Mucosa of descending colon (tissue), 3 donors: ENCODE measurements around the gene BACH2. TPM values are rescaled to one million over a fixed set of nuclear protein-coding genes. Genes with fewer than 3 reads are reported as not detected.

Source experiments
- ATAC-seq: fragments of 200-7000 bp; cut with Tn5 transposase; one replicate; pipeline ENCODE4 v1.9.1; 2020; ENCODE audit warnings: mild to moderate bottlenecking, moderate library complexity
- DNase-seq, 3 donors: peaks; one replicate each; pipeline ENCODE4 v3.0.0-alpha.2; 2020
- H3K36me3 ChIP-seq: fragments of 200-600 bp; one replicate; pipeline ENCODE4 v1.8.0; 2021; ENCODE audit warnings: low read depth, mild to moderate bottlenecking
- H3K4me1 ChIP-seq: fragments of 200-600 bp; one replicate; pipeline ENCODE4 v1.8.0; 2021; ENCODE audit warnings: low read depth, mild to moderate bottlenecking
- H3K4me3 ChIP-seq: fragments of 200-600 bp; one replicate; pipeline ENCODE4 v1.8.0; 2021; ENCODE audit warnings: mild to moderate bottlenecking
- H3K9me3 ChIP-seq: fragments of 200-600 bp; one replicate; pipeline ENCODE4 v1.8.0; 2021; ENCODE audit warnings: mild to moderate bottlenecking
- intact Hi-C, 2 donors: fragments of 100-400 bp; cut with DNase I in 1 of 2; cut with micrococcal nuclease in 1 of 2; formaldehyde crosslinking; loops; one replicate each; pipeline versions ENCODE4 v1.11.0 to v1.11.1; 2022; cut with DNase I, micrococcal nuclease
- total RNA-seq, 3 donors: library from RNA; stranded (reverse); fragmentation: NEBNext Ultra II Directional in 2 of 3; extraction: Animal tissue kit (Norgen Biotek cat#: 25700) in 2 of 3; gene quantifications; one replicate each; pipeline versions ENCODE4 v1.2.1 to v1.2.4, GENCODE V29; 2021 to 2023
- TF ChIP-seq, protein P1 (sequence below): fragments of 200-600 bp; IDR thresholded peaks from one replicate; pipeline ENCODE4 v1.8.0; 2022; ENCODE audit warnings: antibody characterized with exemption, mild to moderate bottlenecking
- donor health status: DM: no; HTN: no; CAD: no; lungs with moderate emphysema.
- donor health status: DM: no; HTN: no; CAD: no.
- donor health status: DM: no; HTN: yes; CAD: no.

The BACH2 gene
- total RNA-seq, 3 donors from 2014 or later = 0.96 to 1.6 (median 1.2) TPM

DNA sequence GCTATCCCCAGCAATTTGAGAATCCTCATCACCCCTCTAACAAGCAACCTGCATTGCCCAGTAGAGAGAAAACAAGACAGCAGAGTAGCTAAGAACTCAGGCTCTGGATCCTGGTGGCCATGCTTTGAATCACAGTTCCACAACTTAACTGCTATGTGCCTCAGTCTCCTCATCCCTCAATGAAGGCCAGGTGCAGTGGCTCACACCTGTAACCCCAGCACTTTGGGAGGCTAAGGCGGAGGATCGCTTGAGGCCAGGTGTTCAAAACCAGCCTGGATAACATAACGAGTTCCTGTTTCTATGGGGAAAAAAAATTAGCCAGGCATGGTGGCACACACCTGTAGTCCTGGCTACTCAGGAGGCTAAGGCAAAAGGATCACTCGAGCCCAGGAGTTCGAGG, 23.7 kb downstream of the BACH2 start:
- H3K9me3 ChIP-seq = no peaks in the 10 kb centered on the region
- TF ChIP-seq, protein P1, sequence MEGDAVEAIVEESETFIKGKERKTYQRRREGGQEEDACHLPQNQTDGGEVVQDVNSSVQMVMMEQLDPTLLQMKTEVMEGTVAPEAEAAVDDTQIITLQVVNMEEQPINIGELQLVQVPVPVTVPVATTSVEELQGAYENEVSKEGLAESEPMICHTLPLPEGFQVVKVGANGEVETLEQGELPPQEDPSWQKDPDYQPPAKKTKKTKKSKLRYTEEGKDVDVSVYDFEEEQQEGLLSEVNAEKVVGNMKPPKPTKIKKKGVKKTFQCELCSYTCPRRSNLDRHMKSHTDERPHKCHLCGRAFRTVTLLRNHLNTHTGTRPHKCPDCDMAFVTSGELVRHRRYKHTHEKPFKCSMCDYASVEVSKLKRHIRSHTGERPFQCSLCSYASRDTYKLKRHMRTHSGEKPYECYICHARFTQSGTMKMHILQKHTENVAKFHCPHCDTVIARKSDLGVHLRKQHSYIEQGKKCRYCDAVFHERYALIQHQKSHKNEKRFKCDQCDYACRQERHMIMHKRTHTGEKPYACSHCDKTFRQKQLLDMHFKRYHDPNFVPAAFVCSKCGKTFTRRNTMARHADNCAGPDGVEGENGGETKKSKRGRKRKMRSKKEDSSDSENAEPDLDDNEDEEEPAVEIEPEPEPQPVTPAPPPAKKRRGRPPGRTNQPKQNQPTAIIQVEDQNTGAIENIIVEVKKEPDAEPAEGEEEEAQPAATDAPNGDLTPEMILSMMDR = no peak
- no peak overlapping the region for H3K4me3 ChIP-seq
- no peaks in the 10 kb centered on the region for H3K36me3 ChIP-seq
- DNase-seq (no peak), ATAC-seq (no peak)
- H3K4me1 ChIP-seq = no peaks in the 10 kb centered on the region
- intact Hi-C loops = no loop called here

DNA sequence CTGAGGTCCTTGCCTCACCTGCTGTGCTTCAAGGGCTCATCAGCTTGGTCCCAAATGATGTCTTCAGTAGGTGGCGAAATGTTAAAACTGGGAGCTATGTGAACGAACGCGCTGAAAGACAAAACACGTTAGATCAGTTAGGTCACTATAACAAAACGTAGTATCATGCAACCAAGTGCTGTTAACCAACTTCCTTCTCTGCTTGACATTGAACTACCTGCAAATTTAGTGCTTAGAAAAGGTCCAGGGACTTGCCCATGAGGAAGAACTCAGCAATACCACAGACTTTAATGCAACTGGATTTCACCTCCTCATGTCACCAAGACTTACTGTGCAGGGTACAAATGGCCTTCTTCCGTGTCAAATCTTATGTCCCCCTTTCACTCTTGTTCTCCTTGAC, 24.8 kb downstream of the BACH2 start:
- intact Hi-C loops = no loop called here
- no peaks in the 10 kb centered on the region for H3K9me3 ChIP-seq
- TF ChIP-seq, protein P1 = no peak

DNA sequence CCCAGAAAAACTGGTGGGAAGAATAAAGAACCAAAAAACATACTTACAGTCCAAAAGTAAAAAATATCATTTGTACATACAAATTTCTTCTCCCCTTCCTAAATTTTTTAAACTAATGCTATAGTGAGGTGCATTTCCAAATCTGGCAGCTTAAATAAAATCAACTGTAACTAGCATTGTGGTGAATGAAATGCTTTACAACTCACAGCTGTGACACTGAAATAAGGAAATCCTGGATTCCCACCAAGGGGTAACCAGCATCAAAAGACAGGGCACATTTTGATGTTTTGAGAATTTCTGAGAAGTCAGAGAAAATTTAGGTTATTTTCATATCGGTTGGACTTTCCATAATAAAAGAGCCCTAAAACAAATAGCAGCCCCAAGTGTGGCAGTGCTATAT, 27.3 kb downstream of the BACH2 start:
- Histone ChIP-seq H3K36me3 (no peaks in the 10 kb centered on the region), H3K4me1 (peaks cover 3% of the 10 kb centered on the region), H3K9me3 (no peaks in the 10 kb centered on the region), H3K4me3 (no peak overlapping the region)
- ATAC-seq = no peak
- TF ChIP-seq, protein P1 = no peak
- no peak for DNase-seq
- intact Hi-C loops = no loop called here

More for the DNA sequence above, 24.8 kb downstream of the BACH2 start:
- H3K36me3 ChIP-seq = no peaks in the 10 kb centered on the region
- ATAC-seq (no peak), DNase-seq (no peak)
- H3K4me3 ChIP-seq = no peak overlapping the region
- H3K4me1 ChIP-seq = peaks cover under 1% of the 10 kb centered on the region

DNA sequence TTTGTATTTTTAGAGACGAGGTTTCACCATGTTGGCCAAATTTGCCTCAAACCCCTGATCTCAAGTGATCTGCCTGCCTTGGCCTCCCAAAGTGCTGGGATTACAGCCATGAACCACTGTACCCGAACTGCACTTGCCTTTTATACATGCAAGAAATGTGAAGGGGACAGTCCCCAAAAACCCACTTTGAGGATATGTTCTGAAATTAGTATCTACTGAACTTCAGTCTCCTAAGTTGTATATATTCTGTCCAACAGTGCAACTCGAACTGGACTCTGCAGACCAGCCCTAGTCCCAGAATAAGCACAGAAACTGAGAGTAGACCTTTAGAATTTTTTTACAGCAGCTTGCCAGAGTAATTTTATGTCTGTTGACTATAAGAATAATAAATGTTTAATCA, 28.5 kb downstream of the BACH2 start:
- peaks cover 3% of the 10 kb centered on the region for H3K4me1 ChIP-seq
- TF ChIP-seq, protein P1 = no peak
- ATAC-seq (no peak), DNase-seq (no peak)
- H3K4me3 ChIP-seq = no peak overlapping the region
- H3K36me3 ChIP-seq = no peaks in the 10 kb centered on the region
- intact Hi-C loops = no loop called here
- no peaks in the 10 kb centered on the region for H3K9me3 ChIP-seq

DNA sequence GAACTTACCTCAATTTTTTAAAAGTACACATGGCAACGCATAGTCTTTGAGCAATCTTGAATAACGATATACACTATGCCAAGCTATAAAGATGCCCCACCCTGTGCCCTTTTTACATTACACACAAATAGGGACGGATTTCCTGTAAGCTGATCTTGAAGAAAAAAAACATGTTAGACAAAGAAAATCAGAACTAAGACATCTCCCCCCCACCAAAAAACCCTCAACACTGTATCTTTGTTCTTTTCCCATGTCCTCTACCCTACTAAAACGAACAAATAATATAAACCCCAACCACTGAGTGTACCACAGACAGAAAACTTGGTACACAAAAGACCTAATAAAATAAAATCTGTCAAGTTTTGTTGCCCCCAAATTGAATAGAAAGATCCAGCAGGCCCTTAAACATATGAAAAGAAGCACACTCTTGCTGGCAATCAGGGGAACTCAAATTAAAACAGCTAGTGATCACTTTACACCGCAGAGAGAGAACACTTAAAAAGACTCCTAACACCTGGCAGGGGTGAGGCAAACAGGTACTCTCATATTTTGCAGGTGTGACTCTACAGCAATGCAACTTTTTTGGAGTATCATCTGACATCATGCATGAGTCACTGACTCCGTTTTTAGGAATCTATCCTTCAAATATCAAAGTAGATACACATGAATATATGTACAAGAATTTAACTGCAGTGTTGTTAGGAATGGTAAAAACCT, 29.6 kb downstream of the BACH2 start:
- ATAC-seq (peak; percentile 58), DNase-seq (peak in 1 of 3 donors; percentile 14)
- TF ChIP-seq, protein P1 = no peak
- Histone ChIP-seq H3K4me3 (no peak overlapping the region), H3K9me3 (no peaks in the 10 kb centered on the region), H3K36me3 (no peaks in the 10 kb centered on the region), H3K4me1 (peaks cover 3% of the 10 kb centered on the region)
- intact Hi-C loops = no loop called here
